HepG2 (cell line): ENCODE results near the gene BANP. TPM values are rescaled to one million over a fixed set of nuclear protein-coding genes. Genes with fewer than 3 reads are reported as not detected.
"Not testable (repeated sequence)": the region's sequence is repeated elsewhere in the genome, so short reads cannot be mapped to it uniquely, and the experiment has no call there.

Experiments
- GATAD1 ChIP-seq: IDR thresholded peaks from 2 replicates; pipeline ENCODE4 v1.6.1; 2016; ENCODE audit warnings: missing genetic modification reagents, missing compliant biosample characterization
- SOX6 ChIP-seq, 2 experiments: fragments of 450-650 bp in 1 of 2; sonication (generic) in 1 of 2; formaldehyde crosslinking in 1 of 2; IDR thresholded peaks; 2 replicates each; pipeline versions ENCODE4 v1.4.0 to v1.6.1; 2017 to 2020; ENCODE audit warnings: antibody characterized with exemption in 1 of 2, mild to moderate bottlenecking in 1 of 2, missing genetic modification reagents in 1 of 2
- TAF1 ChIP-seq: sonication (generic); formaldehyde crosslinking; IDR thresholded peaks from 2 replicates; pipeline ENCODE4 v1.4.0; 2020; ENCODE audit warnings: missing genetic modification reagents
- TERF1 ChIP-seq: sonication (generic); formaldehyde crosslinking; IDR thresholded peaks from 2 replicates; pipeline ENCODE4 v1.8.0; 2022; ENCODE audit warnings: mild to moderate bottlenecking, missing genetic modification reagents, moderate library complexity
- ZNF761 ChIP-seq: sonication (generic); formaldehyde crosslinking; conservative IDR thresholded peaks from 2 replicates; pipeline ENCODE4 v1.4.0; 2020; ENCODE audit warnings: mild to moderate bottlenecking, missing genetic modification reagents
- ZNF883 ChIP-seq: sonication (generic); formaldehyde crosslinking; IDR thresholded peaks from 2 replicates; pipeline ENCODE4 v1.5.1; 2020; ENCODE audit warnings: mild to moderate bottlenecking, missing genetic modification reagents; ENCODE audit errors: not compliant biosample characterization
- ZSCAN31 ChIP-seq: sonication (generic); formaldehyde crosslinking; IDR thresholded peaks from 2 replicates; pipeline ENCODE4 v1.5.0; 2020; ENCODE audit warnings: low read depth, mild to moderate bottlenecking, missing genetic modification reagents
- polyA plus RNA-seq, 8 experiments: library from polyadenylated mRNA; depleted of rRNA in 3 of 8; stranded (reverse) in 7 of 8; unstranded in 1 of 8; fragments of >200 nt; fragmentation: Illumina TruSeq in 4 of 8; extraction: Trizol in 4 of 8; gene quantifications; 2 replicates each; pipeline versions ENCODE4 v1.2.1 to v1.2.3, GENCODE V29; 2011 to 2016; ENCODE audit warnings: low read depth in 4 of 8, missing spikeins in 1 of 8, mixed read lengths in 1 of 8; ENCODE audit not compliant: insufficient read depth in 1 of 8
- total RNA-seq, 5 experiments: library from RNA; depleted of rRNA; stranded (reverse); fragments of >200 nt; fragmentation: Illumina TruSeq; extraction: Trizol; gene quantifications; 2 replicates each; pipeline ENCODE4 v1.2.3, GENCODE V29; 2016; ENCODE audit warnings: low read depth in 1 of 5
- TF ChIP-seq, protein P1 (sequence below): sonication (generic); formaldehyde crosslinking; IDR thresholded peaks from 2 replicates; pipeline ENCODE4 v1.4.0; 2020; ENCODE audit warnings: mild to moderate bottlenecking, missing genetic modification reagents
- TF ChIP-seq, protein P2 (sequence below): sonication (generic); formaldehyde crosslinking; IDR thresholded peaks from 2 replicates; pipeline ENCODE4 v1.4.0; 2020; ENCODE audit warnings: mild to moderate bottlenecking, missing genetic modification reagents, borderline replicate concordance
- TF ChIP-seq, protein P3 (sequence below): sonication (generic); formaldehyde crosslinking; IDR thresholded peaks from 2 replicates; pipeline ENCODE4 v1.4.0; 2020; ENCODE audit warnings: missing genetic modification reagents, borderline replicate concordance

Gene BANP
- total and polyA plus RNA-seq, 2 of the 13 experiments (the other 11 are each of a cell fraction or from before 2014, with no cell fraction given) = 20.2 to 23.8 TPM

DNA sequence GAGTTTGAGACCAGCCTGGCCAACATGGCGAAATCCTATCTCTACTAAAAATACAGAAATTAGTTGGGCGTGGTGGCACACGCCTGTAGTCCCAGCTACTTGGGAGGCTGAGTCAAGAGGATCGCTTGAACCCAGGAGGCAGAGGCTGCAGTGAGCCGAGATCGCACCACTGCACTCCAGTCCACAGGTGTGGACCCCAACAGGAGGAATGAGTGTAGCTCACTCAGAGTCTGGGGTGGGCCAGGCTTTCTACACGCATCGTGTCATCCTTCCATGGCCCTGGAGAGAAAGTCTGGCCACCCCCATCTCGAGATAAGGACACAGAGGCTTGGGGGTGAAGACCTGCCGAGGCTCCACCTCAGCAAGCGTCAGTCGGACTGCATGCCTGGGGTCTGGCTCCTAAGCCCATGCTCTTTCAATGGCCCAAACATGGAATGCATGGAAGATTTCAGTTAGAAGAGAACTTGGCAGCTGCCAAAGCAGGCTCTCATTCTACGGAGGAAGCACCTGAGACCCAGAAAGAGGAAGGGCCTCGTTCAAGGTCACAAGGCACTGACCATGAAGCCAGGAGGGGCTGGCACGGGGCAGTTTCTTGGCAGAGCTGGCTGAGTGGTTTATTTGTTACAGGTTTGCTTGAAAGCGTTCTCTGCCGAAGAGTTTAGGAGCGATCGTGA, 16.3 kb upstream of the BANP start (continued):
- TF ChIP-seq ZNF883 (CRISPR knock-in tag) = peak; percentile 11
- TF ChIP-seq, protein P1, sequence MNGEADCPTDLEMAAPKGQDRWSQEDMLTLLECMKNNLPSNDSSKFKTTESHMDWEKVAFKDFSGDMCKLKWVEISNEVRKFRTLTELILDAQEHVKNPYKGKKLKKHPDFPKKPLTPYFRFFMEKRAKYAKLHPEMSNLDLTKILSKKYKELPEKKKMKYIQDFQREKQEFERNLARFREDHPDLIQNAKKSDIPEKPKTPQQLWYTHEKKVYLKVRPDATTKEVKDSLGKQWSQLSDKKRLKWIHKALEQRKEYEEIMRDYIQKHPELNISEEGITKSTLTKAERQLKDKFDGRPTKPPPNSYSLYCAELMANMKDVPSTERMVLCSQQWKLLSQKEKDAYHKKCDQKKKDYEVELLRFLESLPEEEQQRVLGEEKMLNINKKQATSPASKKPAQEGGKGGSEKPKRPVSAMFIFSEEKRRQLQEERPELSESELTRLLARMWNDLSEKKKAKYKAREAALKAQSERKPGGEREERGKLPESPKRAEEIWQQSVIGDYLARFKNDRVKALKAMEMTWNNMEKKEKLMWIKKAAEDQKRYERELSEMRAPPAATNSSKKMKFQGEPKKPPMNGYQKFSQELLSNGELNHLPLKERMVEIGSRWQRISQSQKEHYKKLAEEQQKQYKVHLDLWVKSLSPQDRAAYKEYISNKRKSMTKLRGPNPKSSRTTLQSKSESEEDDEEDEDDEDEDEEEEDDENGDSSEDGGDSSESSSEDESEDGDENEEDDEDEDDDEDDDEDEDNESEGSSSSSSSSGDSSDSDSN = peak; percentile 30; the same call in 1 of the 2 replicates
- 0 out of 2 replicates have a peak, but pooled peaks have one; percentile 39 for TF ChIP-seq TERF1 (CRISPR knock-in tag)
- TF ChIP-seq, protein P2, sequence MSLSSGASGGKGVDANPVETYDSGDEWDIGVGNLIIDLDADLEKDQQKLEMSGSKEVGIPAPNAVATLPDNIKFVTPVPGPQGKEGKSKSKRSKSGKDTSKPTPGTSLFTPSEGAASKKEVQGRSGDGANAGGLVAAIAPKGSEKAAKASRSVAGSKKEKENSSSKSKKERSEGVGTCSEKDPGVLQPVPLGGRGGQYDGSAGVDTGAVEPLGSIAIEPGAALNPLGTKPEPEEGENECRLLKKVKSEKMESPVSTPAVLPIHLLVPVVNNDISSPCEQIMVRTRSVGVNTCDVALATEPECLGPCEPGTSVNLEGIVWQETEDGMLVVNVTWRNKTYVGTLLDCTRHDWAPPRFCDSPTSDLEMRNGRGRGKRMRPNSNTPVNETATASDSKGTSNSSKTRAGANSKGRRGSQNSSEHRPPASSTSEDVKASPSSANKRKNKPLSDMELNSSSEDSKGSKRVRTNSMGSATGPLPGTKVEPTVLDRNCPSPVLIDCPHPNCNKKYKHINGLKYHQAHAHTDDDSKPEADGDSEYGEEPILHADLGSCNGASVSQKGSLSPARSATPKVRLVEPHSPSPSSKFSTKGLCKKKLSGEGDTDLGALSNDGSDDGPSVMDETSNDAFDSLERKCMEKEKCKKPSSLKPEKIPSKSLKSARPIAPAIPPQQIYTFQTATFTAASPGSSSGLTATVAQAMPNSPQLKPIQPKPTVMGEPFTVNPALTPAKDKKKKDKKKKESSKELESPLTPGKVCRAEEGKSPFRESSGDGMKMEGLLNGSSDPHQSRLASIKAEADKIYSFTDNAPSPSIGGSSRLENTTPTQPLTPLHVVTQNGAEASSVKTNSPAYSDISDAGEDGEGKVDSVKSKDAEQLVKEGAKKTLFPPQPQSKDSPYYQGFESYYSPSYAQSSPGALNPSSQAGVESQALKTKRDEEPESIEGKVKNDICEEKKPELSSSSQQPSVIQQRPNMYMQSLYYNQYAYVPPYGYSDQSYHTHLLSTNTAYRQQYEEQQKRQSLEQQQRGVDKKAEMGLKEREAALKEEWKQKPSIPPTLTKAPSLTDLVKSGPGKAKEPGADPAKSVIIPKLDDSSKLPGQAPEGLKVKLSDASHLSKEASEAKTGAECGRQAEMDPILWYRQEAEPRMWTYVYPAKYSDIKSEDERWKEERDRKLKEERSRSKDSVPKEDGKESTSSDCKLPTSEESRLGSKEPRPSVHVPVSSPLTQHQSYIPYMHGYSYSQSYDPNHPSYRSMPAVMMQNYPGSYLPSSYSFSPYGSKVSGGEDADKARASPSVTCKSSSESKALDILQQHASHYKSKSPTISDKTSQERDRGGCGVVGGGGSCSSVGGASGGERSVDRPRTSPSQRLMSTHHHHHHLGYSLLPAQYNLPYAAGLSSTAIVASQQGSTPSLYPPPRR (CRISPR knock-in tag) = peak; percentile 32; the same call in 1 of the 2 replicates
- peak; percentile 38; the same call in 1 of the 2 replicates for TF ChIP-seq ZNF761 (CRISPR knock-in tag)
- peak; percentile 27; the same call in 1 of the 2 replicates for TF ChIP-seq ZSCAN31 (CRISPR knock-in tag)
- TF ChIP-seq GATAD1 = 0 out of 2 replicates have a peak, but pooled peaks have one; percentile 8
- not testable (repeated sequence) for TF ChIP-seq SOX6 (IDR thresholded peaks at IDR 0.05)
- 0 out of 2 replicates have a peak, but pooled peaks have one; percentile 7 for TF ChIP-seq SOX6 (CRISPR knock-in tag; IDR thresholded peaks at IDR 0.05)
- 0 out of 2 replicates have a peak, but pooled peaks have one; percentile 1 for TF ChIP-seq TAF1
- TF ChIP-seq, protein P3, sequence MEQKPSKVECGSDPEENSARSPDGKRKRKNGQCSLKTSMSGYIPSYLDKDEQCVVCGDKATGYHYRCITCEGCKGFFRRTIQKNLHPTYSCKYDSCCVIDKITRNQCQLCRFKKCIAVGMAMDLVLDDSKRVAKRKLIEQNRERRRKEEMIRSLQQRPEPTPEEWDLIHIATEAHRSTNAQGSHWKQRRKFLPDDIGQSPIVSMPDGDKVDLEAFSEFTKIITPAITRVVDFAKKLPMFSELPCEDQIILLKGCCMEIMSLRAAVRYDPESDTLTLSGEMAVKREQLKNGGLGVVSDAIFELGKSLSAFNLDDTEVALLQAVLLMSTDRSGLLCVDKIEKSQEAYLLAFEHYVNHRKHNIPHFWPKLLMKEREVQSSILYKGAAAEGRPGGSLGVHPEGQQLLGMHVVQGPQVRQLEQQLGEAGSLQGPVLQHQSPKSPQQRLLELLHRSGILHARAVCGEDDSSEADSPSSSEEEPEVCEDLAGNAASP (CRISPR knock-in tag) = peak; percentile 22; the same call in 1 of the 2 replicates
